GM19463 (cell line): ENCODE results near the gene NFATC1.
"Not testable (repeated sequence)": the region's sequence is repeated elsewhere in the genome, so short reads cannot be mapped to it uniquely, and the experiment has no call there.

ENCODE experiments used
- ATAC-seq: cut with Tn5 transposase; IDR thresholded peaks from one replicate; pipeline ENCODE4 v1.9.1; 2021; ENCODE audit warnings: mild to moderate bottlenecking, moderate library complexity; ENCODE audit not compliant: unreplicated experiment

Gene NFATC1

GRCh38 chr18:79468119-79468789, 72.5 kb downstream of the NFATC1 start:
- ATAC-seq: no peak

- ATAC-seq: no peak
Measured at GRCh38 chr18:79469309-79469708, 73.6 kb downstream of the NFATC1 start.

DNA sequence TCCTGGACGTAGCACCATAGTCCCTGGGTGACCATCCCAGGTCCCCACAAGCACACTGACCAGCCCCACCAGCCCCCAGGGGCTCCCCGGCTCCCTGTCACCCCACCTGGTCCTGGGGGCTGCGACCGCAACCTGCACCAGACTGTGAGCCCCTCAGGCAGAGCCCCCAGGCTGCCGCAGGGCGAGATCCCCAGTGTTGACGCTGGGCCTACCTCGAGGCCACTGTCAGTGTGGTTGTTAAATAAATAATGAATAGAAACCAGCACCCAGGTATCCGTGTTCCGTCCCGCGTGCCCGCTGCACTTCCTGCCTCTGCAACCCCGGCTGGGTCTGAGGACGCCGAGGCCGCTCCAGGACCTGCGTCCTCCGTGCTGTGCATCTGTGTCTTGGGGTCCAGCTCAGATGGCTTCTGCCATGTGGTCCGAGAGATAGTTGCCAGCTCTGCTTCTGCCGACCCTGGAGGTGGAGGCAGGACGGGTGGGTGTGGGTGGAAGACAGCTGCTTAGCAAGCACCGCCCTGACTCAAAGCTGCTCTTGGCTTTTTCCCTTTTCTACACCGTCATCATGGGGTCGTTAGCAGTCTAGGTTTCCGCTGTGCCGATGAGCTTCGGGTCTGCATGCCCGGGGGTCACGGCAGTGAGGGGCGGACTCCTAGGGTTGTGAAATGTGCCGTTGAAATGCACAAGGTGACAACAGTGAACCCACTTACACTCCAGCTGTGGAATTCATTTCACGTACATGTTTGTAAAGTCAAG, 74.2 kb downstream of the NFATC1 start:
- no peak for ATAC-seq

DNA sequence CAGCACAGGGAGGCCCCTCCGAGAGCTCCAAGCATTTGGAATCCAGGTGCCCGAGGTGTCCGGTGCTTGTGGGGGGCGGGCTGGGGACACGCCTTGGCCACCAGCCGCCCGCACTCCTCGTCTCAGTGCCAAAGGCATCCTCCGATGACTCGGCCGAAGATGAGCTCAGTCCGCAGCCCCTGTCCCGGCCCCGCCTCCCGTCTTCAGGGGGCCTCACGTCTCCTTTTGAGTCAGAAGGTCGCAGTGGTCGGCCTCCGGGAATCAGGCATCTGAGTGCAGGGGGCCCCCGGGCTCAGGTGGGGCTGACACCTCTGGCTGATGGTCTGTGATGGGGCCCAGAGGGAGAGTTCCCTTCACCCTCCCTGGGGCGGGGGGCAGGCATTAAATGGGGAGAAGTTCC, 74.8 kb downstream of the NFATC1 start:
- ATAC-seq: no peak

DNA sequence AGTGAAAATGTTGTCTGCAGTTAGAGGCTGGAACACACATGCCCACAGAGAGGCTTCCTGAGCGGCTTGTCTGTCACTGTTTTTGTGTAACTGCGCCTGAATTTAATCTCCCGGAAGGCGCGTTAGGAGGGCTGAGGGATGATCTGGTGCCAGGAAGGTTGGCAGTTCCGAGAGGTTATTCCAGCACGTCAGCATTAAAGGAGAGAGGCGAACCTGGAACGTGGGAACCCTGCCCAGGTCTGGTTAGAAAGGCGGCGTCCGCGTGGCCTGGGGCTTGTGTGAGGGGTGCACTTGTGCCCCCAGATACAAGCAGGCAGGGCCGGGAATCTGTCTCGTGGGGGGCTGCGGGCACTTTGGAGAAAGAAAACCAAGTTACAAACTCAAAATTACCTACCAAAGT, 75.3 kb downstream of the NFATC1 start:
- ATAC-seq: no peak

GRCh38 chr18:79471597-79471996, 75.9 kb downstream of the NFATC1 start:
- ATAC-seq: no peak

GRCh38 chr18:79472176-79472575, 76.4 kb downstream of the NFATC1 start:
- no peak for ATAC-seq

- ATAC-seq: no peak
Measured at GRCh38 chr18:79472946-79473345, 77.2 kb downstream of the NFATC1 start.

- ATAC-seq: no peak
Measured at GRCh38 chr18:79476031-79476917, 80.5 kb downstream of the NFATC1 start.

DNA sequence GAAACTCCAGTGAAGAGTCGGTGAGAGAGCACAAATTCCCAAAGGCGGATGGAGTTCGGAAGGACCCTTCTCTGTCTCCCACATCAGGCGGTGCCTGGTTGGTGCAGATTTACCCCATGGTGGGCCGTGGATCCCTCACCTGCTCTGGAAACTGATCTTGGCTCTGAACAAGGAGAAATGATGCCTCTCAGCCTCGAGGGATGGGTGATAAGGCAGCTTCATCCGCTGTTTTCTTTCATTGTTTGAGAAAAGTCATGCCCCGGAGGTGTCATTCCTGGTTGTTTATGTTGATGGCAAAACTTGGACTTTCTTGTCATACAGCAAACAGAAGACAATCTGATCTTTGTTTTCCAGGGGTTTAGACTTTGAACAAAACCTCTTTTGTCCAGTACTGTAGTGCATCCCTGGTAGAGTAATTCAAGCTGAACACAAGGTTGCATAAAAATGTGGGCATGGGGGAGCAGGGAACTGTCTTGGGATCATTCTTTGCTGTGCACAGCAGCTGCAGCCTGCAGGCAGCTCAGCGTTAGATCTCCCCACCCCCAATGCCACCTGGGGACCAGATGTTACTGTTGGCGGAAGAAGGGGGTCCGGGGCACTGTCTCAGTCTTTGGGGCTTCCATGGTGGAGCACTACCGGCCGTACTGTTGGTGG, 81.3 kb downstream of the NFATC1 start:
- ATAC-seq: no peak

DNA sequence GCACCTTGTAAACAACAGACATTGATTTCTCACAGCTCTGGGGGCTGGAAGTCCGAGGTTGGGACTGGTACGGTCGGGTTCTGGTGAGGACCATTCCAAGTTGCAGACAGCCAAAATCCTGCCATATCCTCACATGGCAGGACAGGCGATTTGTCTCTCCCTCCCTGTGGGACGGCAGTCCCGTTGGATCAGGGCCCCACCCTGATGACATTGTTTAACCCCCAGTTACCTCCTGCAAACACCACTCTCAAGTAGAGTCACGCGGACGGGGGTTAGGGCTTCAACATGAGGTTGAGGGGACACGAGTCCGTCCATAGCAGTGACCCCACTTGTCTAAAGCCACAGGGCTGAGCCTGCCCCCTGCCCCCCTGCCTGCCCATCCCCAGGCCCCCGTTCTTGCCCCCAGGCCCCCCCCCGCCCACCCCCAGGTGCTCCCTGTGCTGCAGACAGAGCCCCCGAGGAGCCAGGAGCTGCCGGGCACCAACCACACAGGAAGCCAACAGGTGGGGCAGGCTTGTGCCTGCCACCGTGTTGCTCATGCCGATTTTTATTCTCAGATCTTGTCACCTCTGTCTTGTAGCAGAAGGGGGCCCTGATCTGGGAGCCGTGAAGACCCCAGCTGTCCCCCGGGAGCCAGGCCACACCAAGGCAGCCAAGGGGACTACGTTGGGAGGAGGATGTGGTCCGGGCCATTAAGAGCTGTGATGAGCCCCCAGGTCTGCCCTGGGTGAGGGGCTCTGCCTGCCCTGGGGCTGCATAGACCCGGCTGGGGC, 82.2 kb downstream of the NFATC1 start:
- ATAC-seq: no peak

DNA sequence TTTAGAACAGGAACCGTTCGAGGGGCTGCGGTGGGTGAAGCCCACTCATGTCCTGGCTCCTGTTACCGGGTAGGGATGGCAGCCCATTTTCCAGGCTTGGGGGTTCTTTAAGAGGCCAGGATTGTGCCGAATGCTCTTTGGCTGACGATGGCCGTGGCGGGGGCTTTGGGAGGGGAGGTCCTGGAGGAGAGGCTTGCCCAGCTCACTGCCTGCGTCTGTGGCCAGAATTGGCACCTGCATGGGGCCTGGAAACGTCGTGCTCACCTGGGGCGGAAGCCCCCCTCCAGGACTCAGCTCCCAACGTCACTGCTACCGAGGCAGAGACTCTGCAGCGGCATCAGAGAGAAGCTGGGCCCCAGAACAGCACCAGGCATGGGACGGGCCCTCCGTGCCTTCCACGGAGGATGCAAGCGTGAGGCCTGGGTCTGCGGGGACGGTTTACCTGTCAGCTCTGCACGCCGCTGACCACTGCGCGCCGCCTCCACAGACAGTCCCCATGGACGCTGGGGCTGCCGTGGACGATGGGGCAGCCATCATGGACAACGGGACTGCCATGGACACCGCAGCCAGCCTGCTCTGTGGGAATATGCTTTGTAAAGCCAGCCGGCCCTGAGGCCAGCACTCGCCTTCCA, 82.9 kb downstream of the NFATC1 start:
- no peak for ATAC-seq

GRCh38 chr18:79479116-79479760, 83.5 kb downstream of the NFATC1 start:
- no peak for ATAC-seq

GRCh38 chr18:79479761-79480161, 84.0 kb downstream of the NFATC1 start:
- no peak for ATAC-seq

- ATAC-seq: no peak
Measured at GRCh38 chr18:79480171-79481045, 84.7 kb downstream of the NFATC1 start.

- ATAC-seq: no peak
Measured at GRCh38 chr18:79481046-79481790, 85.5 kb downstream of the NFATC1 start.

DNA sequence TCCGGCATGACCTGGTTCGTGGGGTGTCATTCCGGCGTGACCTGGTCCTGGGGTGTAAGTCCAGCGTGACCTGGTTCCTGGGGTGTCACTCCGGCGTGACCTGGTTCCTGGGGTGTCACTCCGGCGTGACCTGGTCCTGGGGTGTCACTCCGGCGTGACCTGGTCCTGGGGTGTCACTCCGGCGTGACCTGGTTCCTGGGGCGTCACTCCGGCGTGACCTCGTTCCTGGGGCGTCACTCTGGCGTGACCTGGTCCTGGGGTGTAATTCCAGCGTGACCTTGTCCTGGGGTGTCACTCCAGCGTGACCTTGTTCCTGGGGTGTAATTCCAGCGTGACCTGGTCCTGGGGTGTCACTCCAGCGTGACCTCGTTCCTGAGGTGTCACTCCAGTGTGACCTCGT, 87.7 kb downstream of the NFATC1 start:
- ATAC-seq: not testable (repeated sequence)
